ENCODE results near the gene GDE1. TPM values are rescaled to one million over a fixed set of nuclear protein-coding genes. Genes with fewer than 3 reads are reported as not detected.

Gene GDE1
- total RNA-seq, 3 donors from 2014 or later (not counting 1 experiment from before 2014, with no cell fraction given) = 35.5 to 40.4 (median 35.9) TPM

DNA sequence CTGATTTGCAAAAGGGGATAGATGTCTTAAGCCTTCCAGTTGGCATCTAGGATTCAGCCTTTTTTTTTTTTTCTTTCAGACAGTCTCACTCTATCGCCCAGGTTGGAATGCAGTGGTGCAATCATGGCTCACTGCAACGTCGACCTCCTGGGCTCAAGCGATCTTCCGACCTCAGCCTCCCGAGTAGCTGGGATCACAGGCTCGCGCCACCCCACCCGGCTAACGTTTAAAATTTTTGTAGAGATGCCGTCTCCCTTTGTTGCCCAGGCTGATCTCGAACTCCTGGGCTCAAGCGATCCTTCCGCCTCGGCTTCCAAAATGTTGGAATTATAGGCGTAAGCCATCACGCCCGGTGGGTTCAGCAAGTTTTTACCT, 1.3 kb upstream of the GDE1 start:
- TF ChIP-seq, protein P1, sequence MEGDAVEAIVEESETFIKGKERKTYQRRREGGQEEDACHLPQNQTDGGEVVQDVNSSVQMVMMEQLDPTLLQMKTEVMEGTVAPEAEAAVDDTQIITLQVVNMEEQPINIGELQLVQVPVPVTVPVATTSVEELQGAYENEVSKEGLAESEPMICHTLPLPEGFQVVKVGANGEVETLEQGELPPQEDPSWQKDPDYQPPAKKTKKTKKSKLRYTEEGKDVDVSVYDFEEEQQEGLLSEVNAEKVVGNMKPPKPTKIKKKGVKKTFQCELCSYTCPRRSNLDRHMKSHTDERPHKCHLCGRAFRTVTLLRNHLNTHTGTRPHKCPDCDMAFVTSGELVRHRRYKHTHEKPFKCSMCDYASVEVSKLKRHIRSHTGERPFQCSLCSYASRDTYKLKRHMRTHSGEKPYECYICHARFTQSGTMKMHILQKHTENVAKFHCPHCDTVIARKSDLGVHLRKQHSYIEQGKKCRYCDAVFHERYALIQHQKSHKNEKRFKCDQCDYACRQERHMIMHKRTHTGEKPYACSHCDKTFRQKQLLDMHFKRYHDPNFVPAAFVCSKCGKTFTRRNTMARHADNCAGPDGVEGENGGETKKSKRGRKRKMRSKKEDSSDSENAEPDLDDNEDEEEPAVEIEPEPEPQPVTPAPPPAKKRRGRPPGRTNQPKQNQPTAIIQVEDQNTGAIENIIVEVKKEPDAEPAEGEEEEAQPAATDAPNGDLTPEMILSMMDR (IDR thresholded peaks at IDR 0.05) = no peak
- Histone ChIP-seq H3K9me3 (ENCODE audit: control insufficient read depth, insufficient read depth, low read length) (no peaks in the 10 kb centered on the region), H3K36me3 (ENCODE audit: control insufficient read depth, insufficient read depth, low read length) (peaks cover 2% of the 10 kb centered on the region), H3K4me3 (ENCODE audit: low read length) (no peak overlapping the region), H3K27ac (ENCODE audit: low read length) (no peak overlapping the region), H3K27me3 (ENCODE audit: control insufficient read depth, insufficient read depth, low read length) (no peaks in the 10 kb centered on the region), H3K4me1 (ENCODE audit: control insufficient read depth, insufficient read depth, low read length) (peaks cover 33% of the 10 kb centered on the region)
- WGBS (ENCODE audit: insufficient coverage) = 77% methylated on average over 18 of the region's 18 CpGs
- H3K36me3 Mint-ChIP-seq = peaks cover 6% of the 10 kb centered on the region
- ATAC-seq = no peak
- no peak overlapping the region for H3K4me3 Mint-ChIP-seq
- peaks cover 53 to 61% of the 10 kb centered on the region in 2 donors for H3K4me1 Mint-ChIP-seq
- no peaks in the 10 kb centered on the region for H3K9me3 Mint-ChIP-seq
- no peaks in the 10 kb centered on the region for H3K27me3 Mint-ChIP-seq (ENCODE audit: low read depth in 2 of 2)
- peak overlapping the region; percentile 88 to 94 for H3K27ac Mint-ChIP-seq
- intact Hi-C loops (cut with micrococcal nuclease) = loop anchor here (1.0 kb wide), 1 partner anchor 32 kb away; the partner anchor contains the start of gene VPS35L
- DNase-seq = no peak

GRCh38 chr16:19522760-19523159, 862 bp upstream of the GDE1 start:
- H3K36me3 ChIP-seq (ENCODE audit: control insufficient read depth, insufficient read depth, low read length) = no peaks in the 10 kb centered on the region
- peak in 1 of 2 donors; percentile 11 for DNase-seq
- H3K9me3 ChIP-seq (ENCODE audit: control insufficient read depth, insufficient read depth, low read length) = no peaks in the 10 kb centered on the region
- H3K27me3 ChIP-seq (ENCODE audit: control insufficient read depth, insufficient read depth, low read length) = no peaks in the 10 kb centered on the region
- peaks cover 53 to 62% of the 10 kb centered on the region in 2 donors for H3K4me1 Mint-ChIP-seq
- peaks cover 33% of the 10 kb centered on the region for H3K4me1 ChIP-seq (ENCODE audit: control insufficient read depth, insufficient read depth, low read length)
- H3K27ac Mint-ChIP-seq = peak overlapping the region; percentile 92 to 94
- peak overlapping the region; percentile 98 for H3K4me3 Mint-ChIP-seq
- intact Hi-C loops (cut with micrococcal nuclease) = loop anchor here (1.0 kb wide), 1 partner anchor 33 kb away; the partner anchor contains the start of gene VPS35L
- no peaks in the 10 kb centered on the region for H3K27me3 Mint-ChIP-seq (ENCODE audit: low read depth in 2 of 2)
- TF ChIP-seq, protein P1 (IDR thresholded peaks at IDR 0.05) = no peak
- H3K9me3 Mint-ChIP-seq = no peaks in the 10 kb centered on the region
- 95% methylated on average over 2 of the region's 2 CpGs for WGBS (ENCODE audit: insufficient coverage)
- no peak for ATAC-seq
- H3K36me3 Mint-ChIP-seq = peaks cover 6% of the 10 kb centered on the region
- H3K27ac ChIP-seq (ENCODE audit: low read length) = no peak overlapping the region
- H3K4me3 ChIP-seq (ENCODE audit: low read length) = no peak overlapping the region

- Histone ChIP-seq H3K27ac (ENCODE audit: low read length) (peak overlapping the region; percentile 77), H3K9me3 (ENCODE audit: control insufficient read depth, insufficient read depth, low read length) (no peaks in the 10 kb centered on the region), H3K4me3 (ENCODE audit: low read length) (no peak overlapping the region), H3K4me1 (ENCODE audit: control insufficient read depth, insufficient read depth, low read length) (peaks cover 33% of the 10 kb centered on the region), H3K36me3 (ENCODE audit: control insufficient read depth, insufficient read depth, low read length) (no peaks in the 10 kb centered on the region), H3K27me3 (ENCODE audit: control insufficient read depth, insufficient read depth, low read length) (no peaks in the 10 kb centered on the region)
- Mint-ChIP-seq H3K4me3 (peak overlapping the region; percentile 98), H3K36me3 (peaks cover 6% of the 10 kb centered on the region), H3K4me1 (peaks cover 57 to 66% of the 10 kb centered on the region in 2 donors), H3K27me3 (ENCODE audit: low read depth in 2 of 2) (no peaks in the 10 kb centered on the region), H3K9me3 (no peaks in the 10 kb centered on the region), H3K27ac (peak overlapping the region; percentile 92 to 94)
- DNase-seq (no peak), ATAC-seq (no peak)
- 47% methylated on average over 4 of the region's 5 CpGs for WGBS (ENCODE audit: insufficient coverage)
- TF ChIP-seq, protein P1 (IDR thresholded peaks at IDR 0.05) = no peak
- intact Hi-C loops (cut with micrococcal nuclease) = no loop called here
Observed at GRCh38 chr16:19522397-19522732, 467 bp upstream of the GDE1 start.

- peak in 1 of 3 donors; percentile 9 for ATAC-seq
- 4% methylated on average over 7 of the region's 8 CpGs for WGBS (ENCODE audit: insufficient coverage)
- H3K27ac ChIP-seq (ENCODE audit: low read length) = peak overlapping the region; percentile 77
- peaks cover 33% of the 10 kb centered on the region for H3K4me1 ChIP-seq (ENCODE audit: control insufficient read depth, insufficient read depth, low read length)
- Mint-ChIP-seq H3K27ac (peak overlapping the region; percentile 92 to 94), H3K9me3 (no peaks in the 10 kb centered on the region), H3K4me1 (peaks cover 67 to 74% of the 10 kb centered on the region in 2 donors), H3K4me3 (peak overlapping the region; percentile 98), H3K36me3 (peaks cover 9% of the 10 kb centered on the region), H3K27me3 (ENCODE audit: low read depth in 2 of 2) (no peaks in the 10 kb centered on the region)
- DNase-seq = peak in 1 of 2 donors; percentile 22
- H3K27me3 ChIP-seq (ENCODE audit: control insufficient read depth, insufficient read depth, low read length) = no peaks in the 10 kb centered on the region
- intact Hi-C loops (cut with micrococcal nuclease) = loop anchor here (2.0 kb wide), 1 partner anchor 18 kb away; no protein-coding TSS in a partner anchor
- TF ChIP-seq, protein P1 (IDR thresholded peaks at IDR 0.05) = no peak
- peak overlapping the region; percentile 79 for H3K4me3 ChIP-seq (ENCODE audit: low read length)
- H3K9me3 ChIP-seq (ENCODE audit: control insufficient read depth, insufficient read depth, low read length) = no peaks in the 10 kb centered on the region
- H3K36me3 ChIP-seq (ENCODE audit: control insufficient read depth, insufficient read depth, low read length) = peaks cover 11% of the 10 kb centered on the region
Observed at GRCh38 chr16:19520861-19521331, 1.0 kb downstream of the GDE1 start.
